Activated CD8-positive, alpha-beta memory T cell treated with anti-CD3 and anti-CD28 coated beads for 48 hours (primary cell): ENCODE measurements around the gene SALL1.

ENCODE experiments used
- DNase-seq, 3 experiments: peaks; one replicate each; pipeline ENCODE4 v3.0.0-alpha.2; 2020; ENCODE audit warnings: low read depth in 2 of 3, low spot score in 2 of 3

Gene SALL1

GRCh38 chr16:51113236-51114125, 37.6 kb downstream of the SALL1 start:
- DNase-seq, result no peak

GRCh38 chr16:51112323-51112722, 38.7 kb downstream of the SALL1 start:
- DNase-seq, result no peak

GRCh38 chr16:51111759-51112158, 39.3 kb downstream of the SALL1 start:
- DNase-seq, result no peak

- DNase-seq, result no peak
Observed at GRCh38 chr16:51110700-51111157, 40.3 kb downstream of the SALL1 start.

GRCh38 chr16:51109173-51109572, 41.9 kb downstream of the SALL1 start:
- no peak for DNase-seq

- DNase-seq, result no peak
Observed at GRCh38 chr16:51107742-51108141, 43.3 kb downstream of the SALL1 start.

- no peak for DNase-seq
Observed at GRCh38 chr16:51106535-51106934, 44.5 kb downstream of the SALL1 start.

- no peak for DNase-seq
Observed at GRCh38 chr16:51103590-51103989, 47.5 kb downstream of the SALL1 start.

GRCh38 chr16:51097729-51098128, 53.3 kb downstream of the SALL1 start:
- DNase-seq, result no peak

GRCh38 chr16:51095890-51096626, 55.0 kb downstream of the SALL1 start:
- no peak for DNase-seq

- no peak for DNase-seq
Observed at GRCh38 chr16:51095084-51095881, 55.8 kb downstream of the SALL1 start.

- no peak for DNase-seq
Observed at GRCh38 chr16:51093726-51094280, 57.3 kb downstream of the SALL1 start.
